GM08714 (cell line): Measurements from ENCODE around the gene UTP4.

Experiments
- H3K4me3 ChIP-seq: fragments of 200-500 bp; sonication (Bioruptor generic); 2 replicates; pipeline ENCODE4 v1.5.1; 2014; ENCODE audit warnings: mild to moderate bottlenecking, low read length, inconsistent platforms
- ZNF274 ChIP-seq: IDR thresholded peaks from 2 replicates; pipeline ENCODE4 v1.6.1; 2012; ENCODE audit warnings: mild to moderate bottlenecking, low read depth, low read length

UTP4 gene

GRCh38 chr16:69190598-69190997 is 58.1 kb downstream of the UTP4 start:
- TF ChIP-seq ZNF274 = no peak
- H3K4me3 ChIP-seq = no peak overlapping the region

GRCh38 chr16:69191136-69191535 is 58.7 kb downstream of the UTP4 start:
- no peak for TF ChIP-seq ZNF274
- no peak overlapping the region for H3K4me3 ChIP-seq

GRCh38 chr16:69193855-69194254 is 61.4 kb downstream of the UTP4 start:
- no peak for TF ChIP-seq ZNF274
- no peak overlapping the region for H3K4me3 ChIP-seq

GRCh38 chr16:69194488-69194887 is 62.0 kb downstream of the UTP4 start:
- TF ChIP-seq ZNF274 = no peak
- H3K4me3 ChIP-seq = no peak overlapping the region

- TF ChIP-seq ZNF274 = no peak
- no peak overlapping the region for H3K4me3 ChIP-seq
Observed at GRCh38 chr16:69195369-69196029, 63.0 kb downstream of the UTP4 start.

- no peak overlapping the region for H3K4me3 ChIP-seq
- no peak for TF ChIP-seq ZNF274
Observed at GRCh38 chr16:69197573-69197972, 65.1 kb downstream of the UTP4 start.

GRCh38 chr16:69199382-69199781 is 66.9 kb downstream of the UTP4 start:
- no peak for TF ChIP-seq ZNF274
- no peak overlapping the region for H3K4me3 ChIP-seq

GRCh38 chr16:69201291-69201690 is 68.8 kb downstream of the UTP4 start:
- TF ChIP-seq ZNF274 = no peak
- H3K4me3 ChIP-seq = no peak overlapping the region

- TF ChIP-seq ZNF274 = no peak
- H3K4me3 ChIP-seq = no peak overlapping the region
Observed at GRCh38 chr16:69201787-69202186, 69.3 kb downstream of the UTP4 start.

GRCh38 chr16:69204172-69204571 is 71.7 kb downstream of the UTP4 start:
- TF ChIP-seq ZNF274 = no peak
- H3K4me3 ChIP-seq = no peak overlapping the region

- H3K4me3 ChIP-seq = no peak overlapping the region
- TF ChIP-seq ZNF274 = no peak
Observed at GRCh38 chr16:69209735-69210134, 77.3 kb downstream of the UTP4 start.

GRCh38 chr16:69217433-69217832 is 85.0 kb downstream of the UTP4 start:
- no peak overlapping the region for H3K4me3 ChIP-seq
- no peak for TF ChIP-seq ZNF274
